IPS DF 4.7 (cell line): Measurements from ENCODE around the gene ACOT7.

ENCODE experiments used
- DNase-seq: peaks from one replicate; pipeline ENCODE4 v3.0.0-alpha.2; 2013; ENCODE audit warnings: low spot score; ENCODE audit errors: extremely low read depth

ACOT7 gene

DNA sequence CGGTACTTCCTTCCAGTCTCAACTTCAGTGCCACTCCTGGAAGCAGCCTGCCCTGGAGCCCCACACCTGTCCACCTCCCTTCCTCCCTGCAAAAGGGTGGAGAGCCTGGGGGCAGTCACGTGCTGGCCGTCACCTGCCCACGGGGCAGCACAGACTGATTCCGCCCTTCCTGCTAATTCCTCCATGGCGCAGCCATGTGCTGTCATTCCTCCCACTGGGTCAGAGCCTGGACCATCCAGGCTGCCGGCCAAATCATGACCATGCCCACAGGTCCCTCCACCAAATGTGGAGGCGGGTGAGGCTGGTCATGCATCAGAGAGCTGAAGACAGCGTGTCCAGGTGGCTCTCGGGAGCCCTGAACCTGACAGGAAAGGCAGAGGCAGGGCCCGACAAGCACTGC lies 108.2 kb downstream of the ACOT7 start:
- no peak for DNase-seq

DNA sequence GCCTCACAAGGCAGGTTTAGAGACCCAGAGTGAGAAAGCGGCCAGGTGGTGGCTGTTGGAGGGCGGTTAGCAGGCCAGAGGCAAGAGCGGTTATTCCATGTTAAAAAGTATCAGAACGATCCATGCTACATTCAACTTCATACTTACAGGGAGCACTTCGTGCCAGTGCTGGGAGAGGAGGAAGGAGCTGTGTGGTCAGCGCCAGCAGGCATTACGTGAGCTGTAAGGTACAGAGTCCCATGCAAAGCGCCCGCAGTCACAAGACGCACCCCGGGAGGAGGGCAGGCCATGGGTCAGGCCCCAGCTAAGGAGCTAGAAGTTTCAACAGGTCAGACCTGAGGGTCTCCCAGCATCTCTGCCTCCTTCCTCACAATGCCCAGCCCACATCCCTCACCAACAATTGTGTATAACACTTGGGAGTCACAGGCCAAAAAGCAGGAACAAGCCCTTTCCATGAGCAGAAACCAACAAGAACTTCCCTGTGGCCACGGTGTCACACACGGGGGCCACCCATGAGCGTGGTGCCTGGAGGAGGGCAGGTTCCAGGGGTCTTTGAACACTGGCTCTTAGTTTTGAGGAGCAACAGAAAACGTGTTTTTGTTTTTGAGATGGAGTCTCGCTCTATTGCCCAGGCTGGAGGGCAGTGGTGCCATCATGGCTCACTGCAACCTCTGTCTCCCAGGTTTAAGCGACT lies 110.8 kb downstream of the ACOT7 start:
- DNase-seq = no peak

DNA sequence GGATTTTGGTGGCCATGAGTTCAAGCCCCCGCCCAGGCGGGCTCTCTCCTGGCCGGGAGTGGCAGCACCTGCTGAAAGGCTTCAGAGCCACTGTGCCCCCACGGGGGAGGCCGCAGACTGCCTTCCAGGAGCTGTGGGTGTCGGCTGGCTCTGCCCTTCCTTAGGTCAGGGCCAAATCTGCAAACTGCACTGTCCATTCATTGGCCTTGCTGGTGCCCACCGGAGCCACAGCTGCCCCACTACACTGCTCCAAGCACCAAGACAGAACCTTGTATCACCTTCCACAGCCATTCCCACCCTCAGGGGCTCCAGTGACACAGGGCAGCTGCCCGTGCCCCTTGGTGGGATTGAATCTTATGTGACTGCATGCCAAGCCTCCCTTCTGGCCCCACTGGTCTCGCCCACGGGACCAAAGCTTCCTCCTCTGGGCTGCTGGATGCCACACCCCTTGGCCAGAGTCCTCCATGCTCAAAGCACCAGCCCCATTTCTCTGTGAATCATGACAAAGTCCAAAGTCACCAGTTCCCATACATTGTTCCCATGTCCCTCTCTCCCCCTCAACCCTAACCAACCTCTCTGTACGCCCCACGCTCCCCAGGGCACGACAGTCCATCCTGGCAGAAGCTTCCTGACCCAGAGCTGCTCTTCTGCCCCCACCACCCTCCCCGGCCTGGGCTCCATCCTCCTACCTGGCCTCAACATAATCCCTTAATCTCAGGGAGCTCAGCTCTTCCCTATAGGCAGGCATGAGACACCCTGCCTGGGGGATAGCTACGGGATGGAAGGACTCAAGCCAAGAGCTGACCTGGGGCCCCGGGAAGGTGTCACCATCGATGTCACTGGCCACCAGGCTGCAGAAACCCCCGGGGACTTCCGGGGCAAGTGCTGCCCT lies 111.8 kb downstream of the ACOT7 start:
- no peak for DNase-seq

GRCh38 chr1:6280761-6281451 lies 112.7 kb downstream of the ACOT7 start:
- DNase-seq = no peak

DNA sequence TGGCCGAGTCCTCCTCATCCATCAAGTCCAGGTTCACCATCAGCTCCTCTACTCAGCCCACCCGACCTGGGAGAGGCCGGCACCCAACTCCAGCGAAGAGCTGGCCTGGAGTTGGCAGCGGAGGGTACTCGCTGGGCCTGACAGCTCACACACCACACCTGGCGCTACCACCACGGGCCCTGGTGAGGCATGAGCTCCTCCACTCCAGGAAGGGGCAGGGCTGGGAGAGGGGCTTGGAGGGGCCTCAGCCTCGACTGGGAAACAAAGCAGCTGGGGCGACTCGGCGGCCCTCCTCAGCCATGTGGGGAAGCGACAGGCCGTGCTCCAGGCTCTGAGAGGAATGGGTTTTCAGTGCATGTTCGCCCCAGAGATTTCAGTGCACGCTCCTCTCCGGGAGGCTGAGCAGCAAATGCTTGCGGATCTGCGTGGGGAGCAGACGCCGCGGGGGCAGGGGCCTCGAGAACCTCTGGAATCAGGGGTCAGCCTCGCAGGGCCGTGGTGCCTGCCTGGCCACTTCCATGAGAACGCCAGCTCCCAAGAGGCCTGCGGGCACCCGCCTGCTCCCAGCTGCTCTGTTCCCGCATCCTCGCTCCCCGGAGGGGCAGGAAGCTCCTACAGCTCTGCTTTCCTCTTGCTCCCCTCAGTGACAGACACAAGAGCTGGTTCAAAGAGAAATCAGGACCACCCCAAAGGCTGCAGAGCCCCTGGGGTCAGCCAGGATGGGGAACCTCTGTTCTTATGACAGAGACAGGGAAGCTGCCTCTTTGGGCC lies 113.8 kb downstream of the ACOT7 start:
- no peak for DNase-seq

- DNase-seq = no peak
Observed at GRCh38 chr1:6279066-6279465, 114.5 kb downstream of the ACOT7 start.

DNA sequence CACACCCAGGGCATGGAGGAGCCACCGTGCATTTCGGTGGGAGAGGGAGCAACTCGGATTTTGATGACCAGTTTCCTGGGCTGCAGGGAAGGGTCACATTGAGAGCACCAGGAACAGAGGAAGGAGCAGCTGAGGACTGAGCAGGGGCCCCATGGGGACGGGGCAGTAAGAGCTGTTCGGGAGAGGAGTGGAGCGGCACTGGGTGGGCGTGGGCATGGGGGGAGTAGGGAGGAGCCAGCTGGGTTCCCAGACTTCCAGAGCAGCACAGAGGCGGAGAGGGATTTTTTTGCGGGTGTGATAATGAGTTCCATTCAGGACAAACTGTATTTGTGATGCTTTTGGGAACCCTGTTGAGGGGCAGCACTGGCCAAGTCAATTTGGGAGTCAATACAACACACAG lies 115.3 kb downstream of the ACOT7 start:
- DNase-seq = no peak

- DNase-seq = no peak
Observed at GRCh38 chr1:6276811-6277555, 116.6 kb downstream of the ACOT7 start.

DNA sequence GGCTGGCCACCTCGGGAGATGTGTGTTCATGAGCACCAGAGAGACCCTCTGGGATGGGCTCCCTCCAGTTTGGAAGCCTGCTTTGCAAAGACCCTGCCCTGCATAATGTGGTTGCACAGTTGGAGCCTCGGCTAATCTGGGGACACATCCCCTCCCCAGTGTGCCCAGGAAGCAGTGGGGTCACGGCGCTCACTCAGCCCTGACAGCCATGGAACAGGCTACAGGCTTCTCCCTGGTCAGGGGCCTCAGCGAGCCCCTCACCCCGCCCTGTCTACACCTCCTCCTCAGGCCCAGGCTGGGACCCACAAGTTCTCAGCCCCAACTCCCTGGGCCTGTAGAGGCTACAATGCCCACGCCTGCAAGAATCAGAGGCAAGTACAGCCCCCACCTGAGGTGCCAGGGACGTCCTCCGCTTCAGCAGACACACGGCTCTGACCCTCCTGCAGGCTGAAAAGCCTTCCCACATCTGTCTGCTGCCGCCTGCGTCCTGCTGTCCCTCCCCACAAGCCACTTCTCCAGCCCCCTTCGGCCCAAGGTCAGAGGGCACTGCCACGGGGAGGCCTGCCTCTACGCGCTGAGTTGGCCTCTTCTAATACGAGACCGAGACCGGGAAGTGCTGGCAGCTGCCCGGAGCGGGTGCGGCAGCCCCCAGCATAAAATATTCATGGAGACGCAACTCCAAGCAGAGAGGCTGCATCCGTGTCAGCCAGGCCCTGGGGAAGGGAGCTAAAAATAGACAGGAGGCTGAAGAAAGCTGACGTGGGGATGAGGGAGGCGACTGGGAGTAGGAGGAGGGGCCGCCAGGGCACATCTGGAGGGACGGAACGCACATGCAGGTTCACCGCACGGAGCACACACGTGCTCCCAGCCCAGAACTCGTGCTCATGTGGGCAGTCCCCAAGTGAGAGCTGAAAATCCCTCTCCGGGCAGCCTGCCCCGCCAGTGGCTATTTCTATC lies 117.5 kb downstream of the ACOT7 start:
- DNase-seq = no peak

DNA sequence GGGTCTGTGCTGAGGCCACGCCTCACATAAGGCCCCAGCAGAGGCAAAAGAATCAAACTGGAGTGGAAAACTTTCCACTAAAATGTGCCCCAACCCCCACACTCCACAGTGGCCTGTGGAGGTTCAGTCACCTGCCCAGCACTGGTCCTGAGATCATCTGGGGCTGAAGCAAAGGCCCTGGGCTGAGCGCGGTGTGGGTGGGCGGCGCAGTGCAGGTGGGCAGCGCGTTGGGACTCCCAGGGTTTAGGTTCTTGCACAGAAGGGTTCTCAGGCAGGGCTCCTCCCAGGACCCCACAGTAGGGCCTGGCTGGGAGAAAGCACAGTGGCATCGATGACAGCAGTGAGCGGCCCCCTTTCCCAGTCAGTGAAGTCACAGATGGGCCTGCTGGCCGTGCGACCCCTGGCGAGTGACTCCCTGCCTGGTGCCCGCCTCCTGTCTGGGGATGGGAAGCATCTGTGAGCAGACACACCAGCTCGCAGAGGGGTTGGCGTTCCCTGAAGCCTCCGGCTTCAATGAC lies 118.9 kb downstream of the ACOT7 start:
- DNase-seq = no peak

DNA sequence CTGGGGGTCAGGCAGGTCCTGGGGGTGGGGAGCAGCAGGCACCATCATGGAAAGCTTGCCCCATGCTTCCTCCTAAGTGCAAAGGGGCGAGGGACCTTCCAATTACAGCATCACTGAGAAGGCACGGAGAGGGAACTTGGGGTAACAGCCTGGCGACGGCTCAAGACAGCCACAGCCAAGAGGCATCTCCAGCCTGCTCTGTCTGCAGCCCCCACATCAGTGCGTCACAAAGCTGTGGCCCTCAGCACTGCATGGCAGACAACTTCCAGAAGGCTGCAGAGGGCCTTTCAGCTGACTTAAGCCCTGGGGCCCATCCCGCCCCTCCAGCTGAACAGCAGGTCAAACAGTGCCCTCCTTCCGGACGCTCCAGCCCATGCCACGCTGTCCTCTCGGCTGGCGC lies 119.5 kb downstream of the ACOT7 start:
- DNase-seq = no peak

GRCh38 chr1:6273380-6273891 lies 120.1 kb downstream of the ACOT7 start:
- DNase-seq = no peak

DNA sequence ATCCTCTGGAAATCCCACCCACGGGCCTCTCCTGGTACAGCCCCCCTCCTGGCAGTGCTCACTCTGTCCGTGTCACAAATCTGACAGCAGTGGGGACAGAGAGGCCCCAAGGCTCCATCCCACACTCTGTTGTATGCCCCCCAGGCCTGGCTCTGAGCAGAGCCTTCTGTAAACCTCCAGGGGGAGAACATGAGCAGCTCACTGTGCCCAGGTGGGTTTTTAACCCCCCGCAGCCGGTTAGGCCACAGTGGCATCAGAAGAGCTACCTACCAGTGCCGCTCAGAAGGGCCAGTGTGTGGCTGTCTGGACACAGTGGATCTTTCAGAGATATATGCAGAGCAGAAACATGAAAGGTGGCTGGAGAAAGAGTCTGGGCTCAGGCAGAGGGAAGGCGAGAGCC lies 120.7 kb downstream of the ACOT7 start:
- no peak for DNase-seq

- DNase-seq = no peak
Observed at GRCh38 chr1:6272452-6272851, 121.1 kb downstream of the ACOT7 start.

GRCh38 chr1:6271554-6271953 lies 122.0 kb downstream of the ACOT7 start:
- no peak for DNase-seq

- DNase-seq = no peak
Observed at GRCh38 chr1:6271006-6271405, 122.6 kb downstream of the ACOT7 start.

GRCh38 chr1:6270401-6270800 lies 123.2 kb downstream of the ACOT7 start:
- DNase-seq = no peak

DNA sequence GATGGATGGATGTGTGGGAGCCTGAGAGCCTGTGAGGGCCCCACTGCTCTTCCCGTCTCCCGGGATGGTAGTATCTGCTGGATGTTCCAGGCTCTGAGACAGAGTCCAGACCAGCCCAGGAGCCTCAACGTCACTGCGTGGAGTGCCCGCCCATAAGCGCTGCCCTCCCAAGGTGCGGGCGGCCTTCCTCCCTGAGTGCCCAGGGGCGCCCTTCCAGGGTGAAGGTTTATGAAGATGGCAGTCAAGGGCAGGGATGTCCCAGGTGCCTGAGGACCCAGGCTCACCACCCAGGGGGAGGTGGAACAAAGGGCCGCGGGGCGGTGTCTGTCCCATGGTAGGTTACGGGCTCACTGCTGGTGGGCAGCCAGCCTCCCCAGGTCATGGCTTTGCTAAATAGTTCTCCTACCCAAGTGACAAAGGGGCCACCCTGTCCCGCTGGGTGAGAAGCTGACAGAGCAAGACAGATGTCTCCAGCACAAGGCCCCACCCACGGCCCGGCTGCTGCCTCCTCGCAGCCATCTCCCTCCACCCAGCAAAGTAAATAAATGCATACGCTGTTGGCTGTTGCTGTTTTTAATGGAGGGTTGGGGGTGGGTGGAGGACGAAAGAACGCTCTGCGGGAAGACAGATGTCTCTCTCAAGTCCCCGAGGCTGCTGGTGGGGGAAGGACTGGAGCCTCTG lies 123.7 kb downstream of the ACOT7 start:
- no peak for DNase-seq

DNA sequence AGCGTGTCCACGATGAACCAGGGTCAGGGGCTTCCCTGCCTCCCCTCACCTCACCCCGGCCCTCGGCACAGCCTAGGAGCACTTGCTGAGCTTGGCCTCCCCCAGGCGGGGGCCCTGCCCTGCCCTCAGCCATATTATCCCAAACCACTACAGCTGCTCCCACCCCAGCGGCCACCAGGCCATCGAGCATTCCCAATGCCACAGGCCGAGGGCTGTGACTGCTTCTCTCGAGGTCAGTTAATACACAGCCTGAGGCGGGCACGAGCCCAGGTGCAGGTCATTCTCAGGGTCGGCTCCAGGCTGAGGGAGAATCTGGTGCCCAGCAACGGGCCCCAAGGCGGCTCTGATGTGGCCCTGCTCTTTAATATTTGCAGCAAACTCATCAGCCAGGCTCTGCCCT lies 124.3 kb downstream of the ACOT7 start:
- no peak for DNase-seq
